ENCODE data around the gene PDCL3.

Gene PDCL3
- 9.3 to 9.7 reads per million in 2 donors for total RNA-seq

DNA sequence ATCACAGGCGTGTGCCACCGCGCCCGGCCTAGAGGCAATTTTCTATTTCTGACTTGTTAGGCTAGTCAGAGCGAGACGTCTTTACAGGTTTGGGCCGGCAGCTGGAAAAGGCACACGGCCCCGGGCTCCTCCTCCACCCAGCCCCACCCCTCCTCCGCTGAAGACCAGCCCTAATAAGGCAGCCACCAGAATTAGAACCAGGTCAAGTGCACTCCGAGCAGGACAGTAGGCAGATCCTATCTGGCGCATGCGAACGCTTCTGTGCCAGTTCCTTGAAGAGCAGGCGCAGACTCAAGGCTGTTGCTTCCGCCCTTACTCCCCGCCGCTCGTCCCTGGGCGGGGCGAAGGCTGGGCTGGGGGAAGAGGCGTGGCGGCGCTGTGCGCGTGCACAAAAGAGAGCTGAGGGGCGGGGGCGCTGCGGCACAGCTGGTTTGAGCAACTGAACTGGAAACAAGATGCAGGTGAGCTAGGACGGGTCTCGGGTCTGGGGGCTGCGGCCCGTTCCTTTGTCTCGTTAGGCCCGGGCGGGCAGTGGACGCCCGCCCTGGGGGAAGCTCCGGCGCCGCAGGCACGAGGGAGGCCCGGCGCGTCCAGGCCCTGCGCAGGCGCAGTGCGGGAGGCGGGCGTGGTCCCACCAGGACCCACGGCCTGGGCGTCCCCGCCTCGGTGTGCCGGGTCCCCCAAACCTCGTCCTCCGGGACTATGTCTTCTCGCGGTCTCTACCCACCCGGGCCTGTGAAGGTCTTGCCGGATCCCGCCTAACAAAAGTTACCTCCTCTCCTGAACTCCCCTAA, at the start of gene PDCL3:
PDCL3 (plus strand) TSS at position 381 of the 794 bp plus-strand sequence; CDS start at position 456, 75 bp downstream.
- peak; percentile 90 for DNase-seq

DNA sequence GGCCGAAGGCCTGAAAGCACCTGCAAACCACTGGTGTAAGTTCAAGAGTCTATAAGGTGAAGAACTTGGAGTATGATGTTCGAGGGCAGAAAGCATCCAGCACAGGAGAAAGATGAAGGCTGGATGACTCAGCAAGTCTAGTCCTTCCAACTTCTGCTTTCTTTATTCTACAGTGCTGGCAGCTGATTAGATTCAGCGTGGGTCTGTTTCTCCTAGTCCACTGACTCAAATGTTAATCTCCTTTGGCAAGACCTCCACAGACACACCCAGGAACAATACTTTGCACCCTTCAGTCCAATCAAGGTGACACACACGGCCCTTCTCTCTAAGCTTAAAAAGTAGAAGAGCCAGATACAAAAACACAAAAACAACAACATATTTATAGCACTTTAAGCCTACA, 49.1 kb upstream of the PDCL3 start:
- DNase-seq: no peak

DNA sequence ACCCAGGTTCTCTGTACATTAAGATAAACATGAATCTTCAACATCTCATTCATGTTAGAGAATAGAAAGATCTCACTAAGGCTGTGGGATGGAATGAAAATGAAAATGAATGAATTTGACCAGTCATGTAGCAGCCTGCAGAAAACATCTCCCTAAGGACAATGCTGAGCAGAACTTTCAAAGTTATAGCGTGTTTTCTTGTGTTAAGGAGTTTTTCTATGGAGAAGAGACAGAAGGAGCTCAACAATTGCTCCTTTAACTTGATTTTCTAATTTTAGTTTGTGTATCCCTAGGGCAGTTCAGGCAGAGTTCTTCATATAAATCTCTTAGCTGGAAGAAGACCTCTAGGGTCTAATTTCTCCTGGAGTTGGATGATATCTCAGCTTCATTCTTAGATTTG, 45.2 kb upstream of the PDCL3 start:
- DNase-seq: no peak

DNA sequence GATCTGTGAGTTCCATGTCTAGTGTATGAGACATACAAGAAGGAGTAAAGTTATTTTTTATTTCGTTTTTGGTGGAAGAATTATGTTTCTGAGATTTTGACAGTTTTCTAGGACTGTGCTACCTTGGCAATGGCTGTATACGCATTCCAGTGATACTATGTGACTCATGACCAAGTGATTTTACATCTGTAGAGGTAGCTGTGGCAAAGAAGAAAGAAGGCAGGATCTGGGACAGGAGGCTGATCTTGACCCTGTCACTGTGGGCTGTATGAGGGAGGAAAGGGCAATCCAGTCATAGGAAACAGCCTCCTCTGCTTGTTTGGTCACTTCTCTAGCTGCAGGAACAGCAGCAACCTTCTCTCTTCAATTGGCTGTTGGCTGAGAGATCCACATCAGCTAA, 44.0 kb upstream of the PDCL3 start:
- DNase-seq: no peak

DNA sequence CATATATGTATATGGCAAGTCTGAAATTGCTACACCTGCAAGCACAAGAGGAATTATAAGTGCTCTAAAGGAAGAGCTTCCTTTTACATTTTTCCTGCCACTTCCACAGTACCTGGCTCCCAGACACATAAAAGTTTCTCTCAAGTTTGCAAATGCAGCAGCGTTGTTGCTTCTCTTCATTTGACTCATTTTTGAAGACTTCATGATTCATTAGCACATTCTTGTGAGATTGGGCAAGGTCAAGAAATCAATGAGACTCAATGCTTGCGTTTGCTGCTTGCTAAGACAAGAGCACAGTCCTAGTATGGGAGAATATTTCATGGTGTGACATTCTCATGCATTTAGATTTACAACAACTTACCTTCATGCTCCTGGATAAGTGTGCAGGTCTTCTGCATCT, 42.6 kb upstream of the PDCL3 start:
- DNase-seq: no peak

DNA sequence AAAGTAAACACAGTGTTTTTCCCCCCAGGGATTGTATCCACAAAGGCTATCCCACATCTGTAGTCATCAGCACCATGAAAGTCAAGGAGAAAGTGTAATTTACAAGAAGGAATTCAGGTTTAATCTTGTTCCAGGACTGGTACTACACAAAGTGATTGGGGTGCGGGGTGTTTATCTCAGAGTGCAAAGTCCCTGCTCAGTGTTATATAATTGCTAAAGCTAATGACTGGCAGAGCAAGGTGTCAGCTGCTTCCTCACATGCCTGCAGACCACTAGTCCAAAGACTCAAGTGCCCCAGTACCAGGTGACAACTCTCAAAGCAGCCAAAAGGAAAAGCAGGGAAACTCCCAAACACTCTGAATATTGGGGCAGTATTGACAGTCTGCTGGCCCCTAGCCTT, 40.4 kb upstream of the PDCL3 start:
- DNase-seq: no peak

DNA sequence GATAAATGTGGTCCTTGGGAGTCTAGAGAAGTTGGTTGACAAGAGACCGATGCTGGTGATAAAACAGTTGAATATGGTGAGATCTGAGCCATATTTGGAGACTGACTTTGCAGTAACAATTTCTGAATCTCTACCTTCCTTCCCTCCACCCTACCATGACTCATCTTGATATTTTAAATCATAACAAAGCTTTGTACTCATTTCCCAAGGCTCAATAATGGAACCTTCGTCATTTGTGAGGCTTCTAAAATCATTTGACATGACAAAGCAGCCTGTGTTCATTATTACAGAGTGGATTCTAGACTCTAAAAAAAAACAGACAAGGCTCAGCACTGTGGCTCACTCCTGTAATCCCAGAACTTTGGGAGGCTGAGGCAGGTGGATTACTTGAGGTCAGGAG, 38.5 kb upstream of the PDCL3 start:
- no peak for DNase-seq

DNA sequence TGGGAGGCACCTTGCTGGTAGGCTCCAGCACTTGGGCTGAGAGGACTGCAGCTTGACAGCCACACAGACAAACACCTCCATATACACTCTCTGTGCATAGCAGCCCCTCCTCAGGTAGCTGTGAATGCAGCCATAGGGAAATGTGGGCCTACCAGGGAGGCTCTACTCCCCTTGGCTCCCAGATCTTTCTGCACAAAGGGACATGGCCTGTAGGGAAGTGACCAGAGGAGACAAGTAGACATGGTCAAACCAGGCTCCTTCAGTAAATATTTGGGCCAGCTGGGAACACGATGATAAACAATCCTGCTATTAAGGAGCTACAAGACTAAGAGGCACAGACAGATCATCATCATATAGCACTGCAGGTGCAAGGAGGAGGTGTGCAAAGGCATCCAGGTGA, 35.9 kb upstream of the PDCL3 start:
- no peak for DNase-seq

DNA sequence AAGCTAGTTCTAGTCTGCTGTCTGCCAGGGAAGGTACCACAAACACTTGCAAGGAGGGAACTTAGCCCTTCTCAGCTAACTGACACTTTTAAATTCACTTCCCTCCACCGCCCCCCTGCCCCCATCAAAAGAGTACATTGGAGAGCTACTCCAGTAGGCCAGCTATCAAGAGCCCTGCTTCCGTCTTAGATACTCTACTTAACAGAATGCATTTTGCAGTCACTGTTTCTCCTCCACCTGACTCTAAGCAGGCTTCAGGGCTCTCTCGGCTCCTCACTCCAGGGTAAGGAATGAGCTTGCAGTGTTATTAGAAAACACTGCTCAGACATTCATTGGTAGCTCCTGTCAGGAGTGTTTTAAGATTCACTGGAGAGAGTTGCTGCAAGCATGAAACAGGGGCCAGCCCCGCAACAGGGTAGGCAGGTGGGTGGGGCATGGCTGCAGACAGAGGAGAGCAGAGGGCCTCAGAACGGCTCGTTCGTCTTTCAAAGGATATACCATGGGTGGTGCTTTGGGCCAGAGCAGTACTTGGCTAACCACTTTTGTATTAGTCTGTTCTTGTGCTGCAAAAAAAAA, 35.3 kb upstream of the PDCL3 start:
- no peak for DNase-seq

DNA sequence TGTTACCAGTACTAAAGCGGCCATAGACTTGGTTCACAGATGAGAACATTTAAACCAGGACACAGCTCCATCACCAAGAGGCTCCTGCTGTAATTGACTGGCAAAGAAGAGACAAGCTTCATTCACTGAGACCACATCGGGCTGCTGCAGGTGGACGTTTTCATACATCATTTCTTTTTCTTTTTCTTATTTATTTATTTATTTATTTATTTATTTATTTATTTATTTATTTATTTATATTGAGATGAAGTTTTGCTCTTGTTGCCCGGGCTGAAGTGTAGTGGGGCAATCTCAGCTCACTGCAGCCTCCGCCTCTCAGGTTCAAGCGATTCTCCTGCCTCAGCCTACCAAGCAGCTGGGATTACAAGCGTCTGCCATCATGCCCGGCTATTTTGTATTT, 33.6 kb upstream of the PDCL3 start:
- no peak for DNase-seq

DNA sequence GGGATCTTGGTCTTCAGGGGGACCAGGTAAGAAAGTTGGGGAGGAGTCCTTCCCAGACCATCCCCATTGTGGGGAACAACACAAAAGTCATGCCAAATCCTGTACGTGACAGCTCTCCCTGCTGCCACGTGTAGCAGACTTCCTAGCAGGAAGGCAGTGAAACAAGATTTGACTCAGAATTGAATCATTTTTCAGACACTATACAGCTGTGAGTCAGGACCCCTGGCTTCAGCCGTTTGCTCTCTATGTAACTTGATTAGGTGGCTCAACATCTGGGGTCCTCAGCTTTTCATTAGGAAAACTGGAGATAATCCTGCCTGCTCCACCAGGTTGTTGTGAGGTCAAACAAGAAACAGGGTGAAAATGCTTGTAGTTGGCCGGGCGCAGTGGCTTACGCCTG, 32.9 kb upstream of the PDCL3 start:
- no peak for DNase-seq

DNA sequence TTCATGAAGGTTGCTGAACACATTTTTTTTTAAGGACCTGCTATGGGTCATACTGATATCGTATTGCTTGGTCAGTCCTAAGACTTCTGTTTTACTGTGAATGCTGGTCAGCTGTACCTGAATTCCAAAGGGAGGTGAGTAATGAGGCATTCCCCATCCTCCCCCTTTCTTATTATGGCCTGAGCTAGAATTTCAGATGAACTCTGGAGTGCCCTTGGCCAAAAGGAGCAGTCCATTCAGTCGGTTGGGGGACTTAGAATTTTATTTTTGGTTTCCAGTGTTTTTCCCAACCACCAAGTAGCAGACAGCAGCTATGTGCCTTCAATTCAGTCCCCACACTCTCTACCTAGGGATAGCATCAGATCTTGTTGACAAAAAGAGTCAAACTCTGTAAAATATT, 26.9 kb upstream of the PDCL3 start:
- no peak for DNase-seq

DNA sequence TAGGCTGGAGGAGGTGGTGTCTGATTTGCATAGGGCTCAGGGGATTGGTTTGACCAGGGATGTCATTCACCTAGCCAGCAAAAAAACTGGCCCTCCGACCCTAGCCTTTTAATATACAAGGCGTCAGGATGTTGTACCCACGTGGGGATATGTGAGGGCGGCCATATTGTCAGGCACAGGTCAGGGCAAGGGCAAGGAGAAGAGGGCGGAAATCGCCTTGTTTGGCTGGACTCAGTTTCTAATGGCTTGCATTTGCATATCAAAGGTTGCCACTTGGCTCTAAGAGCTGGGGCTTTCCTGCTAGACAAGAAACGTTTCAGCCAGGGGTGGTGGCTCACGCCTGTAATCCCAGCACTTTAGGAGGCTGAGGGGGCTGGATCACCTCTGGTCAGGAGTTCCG, 24.9 kb upstream of the PDCL3 start:
- DNase-seq: no peak

DNA sequence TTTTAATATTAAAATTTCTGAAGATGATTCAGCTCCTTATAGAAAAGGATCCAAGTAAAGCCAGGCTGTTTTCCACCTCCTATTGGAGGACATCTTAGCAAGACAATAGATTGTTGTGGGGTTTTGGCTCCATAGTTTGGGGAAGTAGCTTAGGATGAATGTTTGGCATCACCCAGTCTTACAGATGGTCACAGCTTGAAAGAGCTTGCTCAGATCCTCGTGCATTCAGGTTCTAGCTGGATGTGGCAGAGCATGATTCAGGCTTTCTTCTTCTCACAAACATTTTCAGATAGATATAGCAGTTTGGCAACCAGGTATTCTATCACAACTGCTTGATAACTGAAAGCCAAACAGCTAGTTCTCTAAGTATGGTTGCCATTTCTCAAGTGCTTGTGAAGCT, 23.6 kb upstream of the PDCL3 start:
- no peak for DNase-seq

DNA sequence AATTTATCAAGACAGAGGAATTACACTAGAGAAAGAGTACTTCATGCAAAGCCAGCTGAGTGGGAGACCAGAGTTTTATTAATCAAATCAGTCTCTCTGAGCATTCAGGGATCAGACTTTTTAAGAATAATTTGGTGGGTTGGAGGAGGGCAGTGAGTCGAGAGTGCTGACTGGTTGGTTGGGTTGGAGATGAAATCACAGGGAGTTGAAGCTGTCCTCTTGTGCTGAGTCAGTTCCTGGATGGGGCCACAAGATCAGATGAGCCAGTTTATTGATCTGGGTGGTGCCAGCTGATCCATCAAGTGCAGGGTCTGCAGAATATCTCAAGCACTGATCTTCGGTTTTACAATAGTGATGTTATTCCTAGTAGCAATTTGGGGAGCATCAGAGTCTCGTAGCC, 21.4 kb upstream of the PDCL3 start:
- DNase-seq: no peak

DNA sequence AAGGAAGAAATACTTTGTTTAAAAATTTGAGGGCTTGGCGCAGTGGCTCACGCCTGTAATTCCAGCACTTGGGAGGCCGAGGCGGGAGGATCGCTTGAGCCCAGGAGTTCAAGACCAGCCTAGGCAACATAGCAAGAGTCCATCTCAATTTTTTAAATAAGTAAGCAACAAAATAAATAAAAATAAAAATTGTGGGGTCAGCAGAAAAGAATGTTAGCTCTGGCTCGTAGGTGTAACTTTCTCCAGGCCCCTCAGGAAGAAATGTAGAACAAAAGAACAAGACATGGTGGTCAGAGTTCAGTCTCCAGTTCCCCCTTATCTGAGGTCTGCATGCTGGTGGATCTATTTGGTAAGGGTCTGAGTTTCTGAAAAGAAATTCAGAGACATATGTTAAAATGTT, 20.4 kb upstream of the PDCL3 start:
- DNase-seq: no peak

DNA sequence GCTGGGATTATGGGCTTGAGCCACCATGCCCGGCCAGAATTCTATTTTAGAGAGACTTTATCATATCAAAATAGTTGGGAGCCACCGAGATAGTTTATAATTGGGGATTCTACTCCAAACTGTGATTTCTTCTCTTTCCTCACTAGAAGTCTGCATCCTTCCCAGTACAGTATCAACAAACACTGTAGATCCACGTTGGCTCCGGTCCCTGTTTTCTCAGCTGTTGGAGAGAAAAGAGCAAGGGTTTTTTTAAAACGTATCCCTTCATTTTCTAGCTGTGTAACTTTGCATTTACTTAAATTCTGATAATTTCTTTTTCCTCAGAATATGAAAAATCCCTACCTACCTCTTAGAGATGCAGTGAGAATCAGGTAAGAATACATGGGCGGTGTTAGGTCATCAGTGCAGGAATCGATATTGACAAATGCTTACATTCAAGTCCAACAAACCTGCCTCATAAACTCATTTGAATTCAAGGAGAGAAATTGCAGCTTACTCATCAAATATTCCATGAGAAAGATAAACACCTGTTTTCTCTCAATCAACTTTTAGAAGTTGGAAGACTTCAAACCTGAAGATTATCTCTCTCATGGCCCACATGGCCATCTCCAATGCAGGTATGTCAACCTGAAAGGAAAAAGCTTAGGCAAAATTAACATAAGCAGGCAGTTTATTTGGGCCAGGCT, 17.7 kb upstream of the PDCL3 start:
- no peak for DNase-seq

DNA sequence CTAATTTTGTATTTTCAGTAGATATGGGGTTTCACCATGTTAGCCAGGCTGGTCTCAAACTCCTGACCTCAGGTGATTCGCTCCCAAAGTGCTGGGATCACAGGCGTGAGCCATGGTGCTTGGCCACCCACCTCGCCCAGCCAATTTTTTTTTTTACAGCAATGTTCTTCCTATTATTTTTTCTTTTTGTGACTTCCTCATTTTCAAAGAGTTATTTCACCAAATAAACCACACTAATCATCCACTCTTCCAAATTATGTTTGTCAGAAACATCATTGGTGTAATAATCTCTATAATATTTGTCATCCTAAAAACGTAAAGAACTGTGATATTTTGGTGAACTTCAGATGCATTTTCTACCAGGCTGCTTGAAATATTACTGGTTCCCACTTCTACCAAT, 16.3 kb upstream of the PDCL3 start:
- DNase-seq: no peak

DNA sequence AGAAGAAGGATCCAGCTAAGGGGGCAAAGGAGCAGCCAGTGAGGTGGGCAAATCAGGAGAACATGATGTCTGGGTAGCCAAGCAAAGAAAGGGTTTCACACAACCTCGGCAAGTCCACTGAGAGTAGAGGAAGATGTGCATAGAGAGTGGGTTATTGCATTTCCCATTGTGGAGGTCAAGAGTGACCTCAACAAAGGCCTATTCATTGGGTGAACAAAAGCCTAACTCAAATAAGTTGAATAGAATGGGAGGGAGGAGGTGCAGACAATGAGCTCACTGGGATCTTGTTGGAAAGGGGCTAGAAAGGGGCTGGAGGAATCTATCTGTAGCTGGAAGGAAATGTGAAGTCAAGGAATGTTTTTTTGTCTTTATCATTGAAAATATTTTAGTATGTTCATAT, 14.0 kb upstream of the PDCL3 start:
- DNase-seq: no peak

DNA sequence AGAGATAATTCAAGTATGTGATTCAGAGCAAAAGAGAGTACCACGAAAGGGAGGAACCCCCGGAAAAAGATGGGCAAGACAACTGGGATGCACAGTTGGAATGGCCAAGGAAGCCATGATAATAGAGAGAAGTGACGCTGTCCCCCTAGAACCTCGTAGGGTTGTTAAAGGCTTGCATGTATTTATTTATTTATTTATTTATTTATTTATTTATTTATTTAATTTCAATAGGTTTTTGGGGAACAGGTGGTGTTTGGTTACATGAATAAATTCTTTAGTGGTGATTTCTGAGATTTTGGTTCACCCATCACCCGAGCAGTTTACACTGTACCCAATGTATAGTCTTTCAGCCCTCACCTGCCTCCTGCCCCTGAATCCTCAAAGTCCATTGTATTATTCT, 11.5 kb upstream of the PDCL3 start:
- DNase-seq: no peak

DNA sequence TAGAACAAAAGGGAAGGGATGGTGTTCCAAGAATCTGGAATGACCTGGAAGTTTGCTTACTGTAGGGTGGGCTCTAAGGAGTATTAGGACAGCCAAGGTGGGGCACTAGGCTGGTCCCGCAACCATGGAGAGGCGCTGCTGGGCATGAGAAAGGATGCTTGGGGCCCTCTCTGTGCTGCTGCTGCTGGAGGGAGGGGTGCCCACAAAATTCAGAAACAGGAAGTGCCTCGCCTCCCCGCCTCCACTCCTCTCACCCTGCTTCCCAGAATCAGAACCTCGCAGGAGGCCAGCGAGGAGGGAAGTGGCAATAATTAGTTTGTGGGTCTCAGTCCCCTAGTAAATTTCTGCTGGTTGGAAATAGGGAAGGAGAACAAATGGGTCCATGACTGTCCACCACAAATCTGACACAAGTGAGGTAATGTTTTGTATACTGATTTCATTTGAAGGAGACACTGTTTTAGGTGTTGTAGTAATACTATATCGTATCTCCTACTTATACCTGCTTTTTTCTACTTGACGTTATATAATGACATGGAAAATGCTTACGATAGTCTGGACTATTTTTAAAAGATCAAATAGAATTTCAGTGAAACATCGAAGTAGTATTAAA, 7.9 kb upstream of the PDCL3 start:
- DNase-seq: no peak

DNA sequence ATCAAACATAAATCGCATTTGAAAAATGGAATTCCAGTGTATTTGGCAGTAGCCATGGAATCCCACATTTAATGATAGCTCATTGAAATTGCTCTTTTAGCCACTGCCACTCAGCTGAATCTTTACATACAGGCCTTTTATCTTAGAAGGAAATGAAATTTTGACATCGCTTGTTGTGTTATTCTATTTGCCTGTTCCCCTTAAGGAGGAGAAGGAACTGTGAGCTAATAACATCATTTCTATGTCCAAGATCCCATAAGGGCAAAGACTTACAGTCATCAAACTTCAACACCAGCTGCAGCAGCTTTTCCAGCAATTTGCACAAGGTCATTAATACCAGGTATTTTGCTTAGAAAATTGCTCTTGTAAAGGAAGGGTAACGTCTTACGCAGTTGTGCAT, 6.0 kb upstream of the PDCL3 start:
- no peak for DNase-seq

DNA sequence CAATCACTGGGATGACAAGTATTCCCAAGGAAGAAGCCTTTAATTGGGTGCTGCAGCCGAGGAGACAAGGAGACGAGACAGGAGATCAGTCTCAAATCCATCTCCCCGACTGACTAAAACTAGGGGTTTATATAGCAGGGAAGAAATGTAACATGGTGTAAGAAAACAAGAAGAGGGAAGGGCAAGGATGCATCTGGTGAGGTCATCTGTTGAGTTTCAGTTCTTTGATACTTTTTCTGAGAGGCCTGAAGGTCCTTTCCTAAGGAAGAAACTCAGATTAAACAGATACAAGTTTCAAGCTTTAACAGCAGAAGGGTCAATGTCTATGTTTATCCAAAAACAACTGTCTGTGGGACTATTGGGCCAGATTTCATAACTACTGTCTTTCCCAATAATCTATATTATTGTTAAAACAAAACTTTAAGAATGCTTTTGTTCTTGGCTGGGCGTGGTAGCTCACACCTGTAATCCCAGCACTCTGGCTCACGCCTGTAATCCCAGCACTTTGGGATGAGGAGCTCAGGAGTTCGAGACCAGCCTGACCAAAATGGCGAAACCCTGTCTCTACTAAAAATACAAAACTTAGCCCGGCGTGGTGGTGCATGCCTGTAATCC, 2.5 kb upstream of the PDCL3 start:
- DNase-seq: no peak
